HL-60/S4 treated with phorbol 12-myristate 13-acetate at 8.2 ng/mL for 4 days and 3 days (cell line): ENCODE measurements around the gene ROBO1.
"Not testable (repeated sequence)": the region's sequence is repeated elsewhere in the genome, so short reads cannot be mapped to it uniquely, and the experiment has no call there.

Experiments used
- in situ Hi-C: fragments of 300-500 bp; cut with MboI; formaldehyde crosslinking; loops from 2 replicates; pipeline ENCODE4 v1.15.0; 2022; ENCODE audit warnings: low sequenced_read_pairs

The ROBO1 gene

GRCh38 chr3:79178471-79179180 is 589.2 kb downstream of the ROBO1 start:
- in situ Hi-C loops, result no loop called here

- in situ Hi-C loops, result no loop called here
Measured at GRCh38 chr3:79175870-79176269, 591.9 kb downstream of the ROBO1 start.

- in situ Hi-C loops, result not testable (repeated sequence)
Measured at GRCh38 chr3:79173259-79173658, 594.5 kb downstream of the ROBO1 start.

GRCh38 chr3:79172241-79172640 is 595.6 kb downstream of the ROBO1 start:
- in situ Hi-C loops, result no loop called here

GRCh38 chr3:79170021-79170420 is 597.8 kb downstream of the ROBO1 start:
- in situ Hi-C loops, result no loop called here

GRCh38 chr3:79167651-79168416 is 600.0 kb downstream of the ROBO1 start:
- in situ Hi-C loops, result no loop called here

GRCh38 chr3:79162653-79163052 is 605.1 kb downstream of the ROBO1 start:
- in situ Hi-C loops, result no loop called here

GRCh38 chr3:79161941-79162340 is 605.9 kb downstream of the ROBO1 start:
- in situ Hi-C loops, result no loop called here

GRCh38 chr3:79160421-79160820 is 607.4 kb downstream of the ROBO1 start:
- in situ Hi-C loops, result no loop called here

- in situ Hi-C loops, result no loop called here
Measured at GRCh38 chr3:79159736-79160135, 608.1 kb downstream of the ROBO1 start.

- in situ Hi-C loops, result no loop called here
Measured at GRCh38 chr3:79157191-79157590, 610.6 kb downstream of the ROBO1 start.

GRCh38 chr3:79154865-79155264 is 612.9 kb downstream of the ROBO1 start:
- in situ Hi-C loops, result no loop called here

- in situ Hi-C loops, result no loop called here
Measured at GRCh38 chr3:79148786-79149185, 619.0 kb downstream of the ROBO1 start.

GRCh38 chr3:79146024-79146423 is 621.8 kb downstream of the ROBO1 start:
- in situ Hi-C loops, result no loop called here

GRCh38 chr3:79140708-79141107 is 627.1 kb downstream of the ROBO1 start:
- in situ Hi-C loops, result no loop called here

GRCh38 chr3:79139395-79140068 is 628.3 kb downstream of the ROBO1 start:
- in situ Hi-C loops, result no loop called here

- in situ Hi-C loops, result no loop called here
Measured at GRCh38 chr3:79125313-79125984, 642.3 kb downstream of the ROBO1 start.

- in situ Hi-C loops, result no loop called here
Measured at GRCh38 chr3:79115458-79115857, 652.3 kb downstream of the ROBO1 start.

- in situ Hi-C loops, result no loop called here
Measured at GRCh38 chr3:79113876-79114275, 653.9 kb downstream of the ROBO1 start.

- in situ Hi-C loops, result no loop called here
Measured at GRCh38 chr3:79111375-79112052, 656.3 kb downstream of the ROBO1 start.

GRCh38 chr3:79109754-79110153 is 658.0 kb downstream of the ROBO1 start:
- in situ Hi-C loops, result no loop called here
